Measurements from ENCODE around the gene OR2G6. TPM values are rescaled to one million over a fixed set of nuclear protein-coding genes. Genes with fewer than 3 reads are reported as not detected.
A peak's percentile ranks its signal among the peaks of the same experiment; 100 is the strongest.
"Not testable (repeated sequence)": the region's sequence is repeated elsewhere in the genome, so short reads cannot be mapped to it uniquely, and the experiment has no call there.

OR2G6 gene
- not detected in 2 replicates for total RNA-seq (2022)
- percentile 3 among the genes with signal in this experiment for Bru-seq, nascent RNA
- BruChase-seq, experiment 1, labeled RNA remaining after a 6-hour chase = not detected
- BruChase-seq, experiment 2, labeled RNA remaining after a 2-hour chase = not detected
- long read RNA-seq = 0 reads

- intact Hi-C loops (cut with micrococcal nuclease; ENCODE audit: unreplicated experiment) = not testable (repeated sequence)
These were observed at the start of gene OR2G6 for GRCh38 chr1:248507773-248508172. Gene OR2G6, plus strand, starts transcription at chr1:248508073. Its CDS starts 13,574 bp downstream, at chr1:248521647.

GRCh38 chr1:248459117-248459516 lies 48.8 kb upstream of the OR2G6 start:
- H3K4me1 Mint-ChIP-seq (ENCODE audit: low read depth, unreplicated experiment); H3K4me3 Mint-ChIP-seq (ENCODE audit: low read depth, unreplicated experiment); intact Hi-C loops (cut with micrococcal nuclease; ENCODE audit: unreplicated experiment); CTCF ChIA-PET; H3K27ac Mint-ChIP-seq (ENCODE audit: unreplicated experiment); H3K36me3 Mint-ChIP-seq (ENCODE audit: insufficient read depth, unreplicated experiment); DNase-seq; BruUV-seq (replicated peaks); H3K27me3 Mint-ChIP-seq (ENCODE audit: unreplicated experiment): not testable (repeated sequence)
- peaks cover 15% of the 10 kb centered on the region for H3K9me3 Mint-ChIP-seq (ENCODE audit: low read depth, unreplicated experiment)

More at GRCh38 chr1:248507773-248508172, at the start of gene OR2G6:
- BruUV-seq (replicated peaks); H3K27me3 Mint-ChIP-seq (ENCODE audit: unreplicated experiment); H3K9me3 Mint-ChIP-seq (ENCODE audit: low read depth, unreplicated experiment); H3K36me3 Mint-ChIP-seq (ENCODE audit: insufficient read depth, unreplicated experiment); CTCF ChIA-PET; H3K4me1 Mint-ChIP-seq (ENCODE audit: low read depth, unreplicated experiment); H3K4me3 Mint-ChIP-seq (ENCODE audit: low read depth, unreplicated experiment); DNase-seq; H3K27ac Mint-ChIP-seq (ENCODE audit: unreplicated experiment): not testable (repeated sequence)

GRCh38 chr1:248471154-248471553 lies 36.7 kb upstream of the OR2G6 start:
- BruUV-seq (replicated peaks) = no TSS peak
- no peaks in the 10 kb centered on the region for H3K27me3 Mint-ChIP-seq (ENCODE audit: unreplicated experiment)

GRCh38 chr1:248472111-248472510 lies 35.8 kb upstream of the OR2G6 start:
- H3K36me3 Mint-ChIP-seq (ENCODE audit: insufficient read depth, unreplicated experiment); H3K4me1 Mint-ChIP-seq (ENCODE audit: low read depth, unreplicated experiment); intact Hi-C loops (cut with micrococcal nuclease; ENCODE audit: unreplicated experiment); CTCF ChIA-PET; DNase-seq; BruUV-seq (replicated peaks); H3K27ac Mint-ChIP-seq (ENCODE audit: unreplicated experiment); H3K27me3 Mint-ChIP-seq (ENCODE audit: unreplicated experiment); H3K9me3 Mint-ChIP-seq (ENCODE audit: low read depth, unreplicated experiment); H3K4me3 Mint-ChIP-seq (ENCODE audit: low read depth, unreplicated experiment): not testable (repeated sequence)

More at GRCh38 chr1:248471154-248471553, 36.7 kb upstream of the OR2G6 start:
- Mint-ChIP-seq H3K9me3 (ENCODE audit: low read depth, unreplicated experiment) (peaks cover 11% of the 10 kb centered on the region), H3K27ac (ENCODE audit: unreplicated experiment) (no peak overlapping the region), H3K4me3 (ENCODE audit: low read depth, unreplicated experiment) (no peak overlapping the region), H3K36me3 (ENCODE audit: insufficient read depth, unreplicated experiment) (no peaks in the 10 kb centered on the region), H3K4me1 (ENCODE audit: low read depth, unreplicated experiment) (no peaks in the 10 kb centered on the region)
- CTCF ChIA-PET = interaction anchor here (0.7 kb wide), 1 partner anchor 13 kb away, joined by 5 read pairs; no protein-coding TSS in a partner anchor
- intact Hi-C loops (cut with micrococcal nuclease; ENCODE audit: unreplicated experiment) = no loop called here
- TF ChIP-seq CTCF (IDR thresholded peaks at IDR 0.05; ENCODE audit: unreplicated experiment) = no peak
- no peak for DNase-seq

- H3K4me1 Mint-ChIP-seq (ENCODE audit: low read depth, unreplicated experiment); DNase-seq; BruUV-seq (replicated peaks); H3K27me3 Mint-ChIP-seq (ENCODE audit: unreplicated experiment); CTCF ChIA-PET; H3K4me3 Mint-ChIP-seq (ENCODE audit: low read depth, unreplicated experiment); H3K27ac Mint-ChIP-seq (ENCODE audit: unreplicated experiment); H3K36me3 Mint-ChIP-seq (ENCODE audit: insufficient read depth, unreplicated experiment); H3K9me3 Mint-ChIP-seq (ENCODE audit: low read depth, unreplicated experiment); intact Hi-C loops (cut with micrococcal nuclease; ENCODE audit: unreplicated experiment): not testable (repeated sequence)
These were observed 34.8 kb upstream of the OR2G6 start, which contains the start of gene OR2T3 for GRCh38 chr1:248473051-248473450. Gene OR2T3, plus strand, starts transcription at chr1:248473351. Its CDS starts 0 bp downstream, at chr1:248473351.

- BruUV-seq (replicated peaks); intact Hi-C loops (cut with micrococcal nuclease; ENCODE audit: unreplicated experiment); H3K27ac Mint-ChIP-seq (ENCODE audit: unreplicated experiment); H3K36me3 Mint-ChIP-seq (ENCODE audit: insufficient read depth, unreplicated experiment); DNase-seq; H3K4me1 Mint-ChIP-seq (ENCODE audit: low read depth, unreplicated experiment); H3K27me3 Mint-ChIP-seq (ENCODE audit: unreplicated experiment); H3K4me3 Mint-ChIP-seq (ENCODE audit: low read depth, unreplicated experiment); CTCF ChIA-PET: not testable (repeated sequence)
- peaks cover 11% of the 10 kb centered on the region for H3K9me3 Mint-ChIP-seq (ENCODE audit: low read depth, unreplicated experiment)
These were observed 32.2 kb upstream of the OR2G6 start for GRCh38 chr1:248475660-248476059.

GRCh38 chr1:248481686-248482579 lies 25.9 kb upstream of the OR2G6 start:
- H3K4me1 Mint-ChIP-seq (ENCODE audit: low read depth, unreplicated experiment); H3K9me3 Mint-ChIP-seq (ENCODE audit: low read depth, unreplicated experiment); H3K27me3 Mint-ChIP-seq (ENCODE audit: unreplicated experiment); DNase-seq; BruUV-seq (replicated peaks); CTCF ChIA-PET; H3K36me3 Mint-ChIP-seq (ENCODE audit: insufficient read depth, unreplicated experiment); H3K27ac Mint-ChIP-seq (ENCODE audit: unreplicated experiment); H3K4me3 Mint-ChIP-seq (ENCODE audit: low read depth, unreplicated experiment); intact Hi-C loops (cut with micrococcal nuclease; ENCODE audit: unreplicated experiment): not testable (repeated sequence)

GRCh38 chr1:248488289-248488688 lies 19.6 kb upstream of the OR2G6 start, which contains the start of gene OR2T5:
Gene OR2T5, plus strand, starts transcription at chr1:248488589. Its CDS starts 0 bp downstream, at chr1:248488589.
- H3K9me3 Mint-ChIP-seq (ENCODE audit: low read depth, unreplicated experiment); H3K27ac Mint-ChIP-seq (ENCODE audit: unreplicated experiment); H3K4me3 Mint-ChIP-seq (ENCODE audit: low read depth, unreplicated experiment); H3K4me1 Mint-ChIP-seq (ENCODE audit: low read depth, unreplicated experiment); CTCF ChIA-PET; DNase-seq; H3K36me3 Mint-ChIP-seq (ENCODE audit: insufficient read depth, unreplicated experiment); intact Hi-C loops (cut with micrococcal nuclease; ENCODE audit: unreplicated experiment); H3K27me3 Mint-ChIP-seq (ENCODE audit: unreplicated experiment); BruUV-seq (replicated peaks): not testable (repeated sequence)

GRCh38 chr1:248496661-248497060 lies 11.2 kb upstream of the OR2G6 start:
- DNase-seq; H3K4me3 Mint-ChIP-seq (ENCODE audit: low read depth, unreplicated experiment); CTCF ChIA-PET; H3K4me1 Mint-ChIP-seq (ENCODE audit: low read depth, unreplicated experiment); H3K27me3 Mint-ChIP-seq (ENCODE audit: unreplicated experiment); intact Hi-C loops (cut with micrococcal nuclease; ENCODE audit: unreplicated experiment); H3K27ac Mint-ChIP-seq (ENCODE audit: unreplicated experiment); BruUV-seq (replicated peaks); H3K36me3 Mint-ChIP-seq (ENCODE audit: insufficient read depth, unreplicated experiment); H3K9me3 Mint-ChIP-seq (ENCODE audit: low read depth, unreplicated experiment): not testable (repeated sequence)

Data from Calu3 (cell line).